ENCODE measurements around the gene CERK.

DNA sequence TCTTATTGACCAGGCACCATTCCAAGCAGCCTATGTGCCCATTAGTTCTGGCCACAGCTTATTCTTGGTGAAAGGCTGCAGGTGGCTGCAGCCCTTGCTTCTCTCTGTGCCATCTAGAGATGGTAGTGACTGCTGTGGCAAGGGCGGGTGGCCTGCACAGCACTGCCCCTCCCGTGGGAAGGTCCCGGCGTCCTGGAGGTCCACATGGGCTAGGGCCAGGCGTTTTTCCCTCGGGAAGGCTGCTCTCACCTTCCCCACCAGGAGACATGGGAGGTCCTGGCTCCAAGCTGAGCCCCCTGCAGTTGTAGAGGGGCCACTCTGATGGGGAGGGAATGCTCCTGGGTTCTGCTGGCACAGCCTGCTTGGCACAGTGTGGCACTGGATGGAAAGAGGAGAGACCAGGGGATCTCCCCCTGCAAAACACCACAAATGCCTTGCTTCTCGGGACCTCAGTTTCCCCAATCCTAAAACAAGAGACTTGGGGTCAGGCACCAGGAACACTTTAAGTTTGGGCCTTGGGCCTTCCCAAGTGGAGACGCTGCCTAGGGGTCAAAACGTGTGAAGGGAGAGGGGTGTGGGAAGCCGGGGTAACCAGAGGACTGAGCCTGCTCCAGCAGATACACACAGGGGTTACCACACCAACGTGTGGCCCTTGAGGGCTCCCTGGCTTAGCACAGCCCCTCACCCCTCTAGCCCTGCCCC lies 14.4 kb upstream of the CERK start:
- no peak for TF ChIP-seq POLR2A (IDR thresholded peaks at IDR 0.05; ENCODE audit: low read length)
- no peak for TF ChIP-seq GATA1 (IDR thresholded peaks at IDR 0.05; ENCODE audit: low read depth, low read length)
